K562 (cell line): ENCODE data around the gene ZFR2. TPM values are rescaled to one million over a fixed set of nuclear protein-coding genes. Genes with fewer than 3 reads are reported as not detected.

Source experiments
- ATAC-seq: fragments of 200-7000 bp; cut with Tn5 transposase; 3 replicates; pipeline ENCODE4 v1.9.1; 2020; ENCODE audit warnings: moderate library complexity
- BruUV-seq: library from RNA; stranded (reverse); fragments of 400-500 nt; replicated peaks from 2 replicates; lab custom pipeline; 2021; lab: Mats Ljungman, UMichigan
- CTCF ChIA-PET: fragments of 300-600 bp; formaldehyde crosslinking; extraction: SDS; loops from one replicate; lab custom pipeline; 2021; ENCODE audit warnings: low intra/inter-chr PET ratio; lab: Yijun Ruan, JAX
- POLR2A ChIA-PET: fragments of 300-600, 350-650 bp; sonication (Branson Sonifier 250); formaldehyde crosslinking; extraction: SDS; loops from one replicate; lab custom pipeline; 2021; ENCODE audit warnings: antibody characterized with exemption, inconsistent platforms; lab: Yijun Ruan, JAX
- DNase-seq, 4 experiments: peaks; one replicate each; pipeline versions ENCODE4 v3.0.0 to v3.0.0-alpha.2; 2011 to 2018; ENCODE audit warnings: low spot score in 3 of 4, mixed read lengths in 3 of 4; ENCODE audit errors: extremely low read depth in 1 of 4
- FAIRE-seq: peaks from 2 replicates; lab custom pipeline; 2011; peaks lifted over from hg19 to GRCh38; lab: Jason Lieb, UNC
- H2AFZ ChIP-seq: 2 replicates; pipeline ENCODE4 v1.6.0; 2011; ENCODE audit warnings: low read depth, low read length, control low read depth, inconsistent platforms
- H3K27ac ChIP-seq: fragments of 200-600 bp; 3 replicates; pipeline ENCODE4 v1.8.0; 2011; ENCODE audit warnings: low read depth, mild to moderate bottlenecking, control low read depth, inconsistent platforms, low read length, moderate library complexity, mixed read lengths; ENCODE audit errors: extremely low read depth
- H3K27me3 ChIP-seq, 2 experiments: fragments of 300-600 bp in 1 of 2; 2 replicates in 1 of 2; 3 replicates in 1 of 2; pipeline versions ENCODE4 v1.6.0 to v1.8.0; 2011; ENCODE audit warnings: inconsistent platforms in 2 of 2, low read length in 2 of 2, mild to moderate bottlenecking in 1 of 2, mixed read lengths in 1 of 2, moderate library complexity in 1 of 2; ENCODE audit not compliant: control insufficient read depth in 2 of 2, insufficient read depth in 2 of 2
- H3K36me3 ChIP-seq: fragments of 300-600 bp; 3 replicates; pipeline ENCODE4 v1.8.0; 2011; ENCODE audit warnings: mild to moderate bottlenecking, low read length, inconsistent platforms; ENCODE audit not compliant: control insufficient read depth, insufficient read depth
- H3K4me1 ChIP-seq, 2 experiments: fragments of 200-600 bp in 1 of 2; replicated peaks in 1 of 2; 2 replicates in 1 of 2; 3 replicates in 1 of 2; pipeline versions ENCODE4 v1.5.1 to v1.8.0; 2011; ENCODE audit warnings: inconsistent platforms in 2 of 2, low read length in 2 of 2, mild to moderate bottlenecking in 1 of 2, mixed read lengths in 1 of 2, moderate library complexity in 1 of 2; ENCODE audit not compliant: control insufficient read depth in 2 of 2, insufficient read depth in 2 of 2
- H3K4me2 ChIP-seq: 2 replicates; pipeline ENCODE4 v1.6.1; 2011; ENCODE audit warnings: low read length, control low read depth, inconsistent platforms, mixed read lengths; ENCODE audit not compliant: insufficient read depth
- H3K4me3 ChIP-seq: fragments of 200-600 bp; sonication (generic), shearing (Covaris generic); 2 replicates; pipeline ENCODE4 v1.5.1; 2016; ENCODE audit warnings: control low read depth, inconsistent platforms
- H3K79me2 ChIP-seq: fragments of 200-600 bp; 3 replicates; pipeline ENCODE4 v1.8.0; 2011; ENCODE audit warnings: low read length, inconsistent platforms; ENCODE audit not compliant: control insufficient read depth, insufficient read depth
- H3K9ac ChIP-seq, 2 experiments: 2 replicates each; pipeline versions ENCODE4 v1.6.0 to v1.6.1; 2011; ENCODE audit warnings: low read depth in 2 of 2, low read length in 2 of 2, control low read depth in 1 of 2, inconsistent platforms in 1 of 2, mild to moderate bottlenecking in 1 of 2, mixed read lengths in 1 of 2; ENCODE audit not compliant: insufficient read depth in 1 of 2
- H3K9me1 ChIP-seq: one replicate; pipeline ENCODE4 v1.6.0; 2011; ENCODE audit warnings: inconsistent platforms, mild to moderate bottlenecking, low read length, moderate library complexity; ENCODE audit not compliant: control insufficient read depth, insufficient read depth
- H3K9me3 ChIP-seq: replicated peaks from 2 replicates; pipeline ENCODE4 v1.5.1; 2011; ENCODE audit warnings: low read depth, low read length, inconsistent platforms; ENCODE audit not compliant: control insufficient read depth, insufficient read depth
- H4K20me1 ChIP-seq: replicated peaks from 2 replicates; pipeline ENCODE4 v1.6.1; 2011; ENCODE audit warnings: low read length, inconsistent platforms, mixed read lengths; ENCODE audit not compliant: control insufficient read depth, insufficient read depth
- DIDO1 ChIP-seq: fragments of 450-650 bp; IDR thresholded peaks from 2 replicates; pipeline ENCODE4 v1.6.1; 2016; ENCODE audit warnings: low read depth, missing biosample characterization, missing genetic modification characterization
- HDGF ChIP-seq: fragments of 450-650 bp; IDR thresholded peaks from 2 replicates; pipeline ENCODE4 v1.6.1; 2016
- MNT ChIP-seq, 2 experiments: fragments of 450-650 bp; conservative IDR thresholded peaks; 2 replicates each; pipeline ENCODE4 v1.6.1; 2017; ENCODE audit warnings: mild to moderate bottlenecking in 2 of 2, moderate library complexity in 2 of 2
- MYBL2 ChIP-seq, 2 experiments: fragments of 450-650 bp in 1 of 2; sonication (generic) in 1 of 2; formaldehyde crosslinking in 1 of 2; IDR thresholded peaks; 2 replicates each; pipeline versions ENCODE4 v1.6.1 to v1.8.1; 2017 to 2022; ENCODE audit warnings: borderline replicate concordance in 1 of 2, inconsistent platforms in 1 of 2, low read depth in 1 of 2, mild to moderate bottlenecking in 1 of 2, missing genetic modification reagents in 1 of 2, moderate library complexity in 1 of 2
- RBM25 ChIP-seq: fragments of 200-400 bp; formaldehyde crosslinking; IDR thresholded peaks from 2 replicates; pipeline ENCODE4 v1.6.1; 2018; ENCODE audit warnings: low read length, low read depth, moderate library complexity; ENCODE audit not compliant: severe bottlenecking
- RCOR1 ChIP-seq, 2 experiments: IDR thresholded peaks; 2 replicates each; pipeline ENCODE4 v1.6.1; 2012; ENCODE audit warnings: low read depth in 2 of 2, low read length in 2 of 2, borderline replicate concordance in 1 of 2, improper control_type of control experiment in 1 of 2
- TCF7 ChIP-seq: sonication (generic); IDR thresholded peaks from 2 replicates; pipeline ENCODE4 v1.6.1; 2016; ENCODE audit warnings: antibody characterized with exemption, borderline replicate concordance
- UBTF ChIP-seq, 2 experiments: IDR thresholded peaks; 2 replicates each; pipeline ENCODE4 v1.6.1; 2012; ENCODE audit warnings: improper control_type of control experiment in 2 of 2, low read depth in 2 of 2, low read length in 2 of 2, borderline replicate concordance in 1 of 2
- ZNF280A ChIP-seq: fragments of 450-650 bp; IDR thresholded peaks from 2 replicates; pipeline ENCODE4 v1.6.1; 2018; ENCODE audit warnings: mild to moderate bottlenecking, low read depth; ENCODE audit not compliant: partially characterized antibody
- WGBS: fragments of 100-300 bp; shearing (Covaris generic); methylation state at CpG from one replicate; pipeline ENCODE4 v1.1.6; 2016; ENCODE audit warnings: low coverage, mixed read lengths; ENCODE audit not compliant: insufficient coverage; ENCODE audit errors: missing lambda C conversion rate; 5-methylcytosine and 5-hydroxymethylcytosine counted together
- in situ Hi-C: fragments of 300-500 bp; cut with MboI; formaldehyde crosslinking; loops from 4 replicates; pipeline ENCODE4 v1.15.0; 2018; ENCODE audit warnings: inconsistent platforms, mixed read lengths
- intact Hi-C: fragments of 100-400 bp; cut with micrococcal nuclease; formaldehyde crosslinking; loops from 2 replicates; pipeline ENCODE4 v1.14.2; 2022
- polyA plus RNA-seq, 8 experiments: library from polyadenylated mRNA; depleted of rRNA in 4 of 8; stranded (reverse) in 5 of 8; unstranded in 3 of 8; fragments of >200 nt; fragmentation: Nextera tagmentation in 2 of 8; fragmentation: Illumina TruSeq in 1 of 8; extraction: Ambion mirVana in 2 of 8; extraction: Trizol in 1 of 8; gene quantifications; 2 replicates each; pipeline versions ENCODE4 v1.2.1 to v1.2.3, GENCODE V29; 2011 to 2014; ENCODE audit warnings: inconsistent platforms in 1 of 8, missing spikeins in 1 of 8
- total RNA-seq, 7 experiments: library from RNA; depleted of rRNA in 6 of 7; stranded (reverse); fragments of >200 nt in 6 of 7; fragmentation: Illumina TruSeq in 2 of 7; extraction: Trizol in 2 of 7; gene quantifications; 2 replicates each; pipeline versions ENCODE4 v1.2.1 to v1.2.3, GENCODE V29; 2011 to 2021; ENCODE audit warnings: low replicate concordance in 1 of 7

ZFR2 gene
- total and polyA plus RNA-seq, 9 of the 15 experiments (the other 6 are each of a cell fraction or from before 2014, with no cell fraction given): 0.03 to 0.59 (median 0.07) TPM; not detected in 6

- 42% methylated on average over 11 of the region's 32 CpGs for WGBS
- Histone ChIP-seq H3K36me3 (no peaks in the 10 kb centered on the region), H4K20me1 (no peaks in the 10 kb centered on the region), H3K9ac (peak overlapping the region in 1 of 2 experiments; percentile 76; a peak in 2 of 4 replicates), H3K4me3 (no peak overlapping the region), H3K4me1 (peaks cover 12 to 47% of the 10 kb centered on the region in 2 experiments; a peak in 4 of 5 replicates), H3K79me2 (no peaks in the 10 kb centered on the region), H3K9me1 (no peaks in the 10 kb centered on the region), H3K9me3 (no peaks in the 10 kb centered on the region), H3K4me2 (no peak overlapping the region), H2AFZ (peak overlapping the region; percentile 73), H3K27me3 (no peaks in the 10 kb centered on the region; a peak in 1 of 5 replicates), H3K27ac (no peak overlapping the region)
- ATAC-seq (no peak), DNase-seq (no peak), FAIRE-seq (no peak)
- no TSS peak for BruUV-seq
- in situ Hi-C loops (no loop called here), intact Hi-C loops (no loop called here)
- ChIA-PET POLR2A (interaction anchor here (0.6 kb wide), 1 partner anchor 25 kb away, joined by 3 read pairs; no protein-coding TSS in a partner anchor), CTCF (no interaction called here)
- TF ChIP-seq MNT (conservative IDR thresholded peaks at IDR 0.05) (0 out of 4 replicates have a peak, but pooled peaks of 1 of the 2 experiments have one; percentile 19), MYBL2 (IDR thresholded peaks at IDR 0.05; ENCODE audit: low read depth) (no peak), MYBL2 (CRISPR knock-in tag; IDR thresholded peaks at IDR 0.05; ENCODE audit: borderline replicate concordance) (no peak), TCF7 (no peak), HDGF (no peak), UBTF (IDR thresholded peaks at IDR 0.05; ENCODE audit: borderline replicate concordance in 1 of 2, low read depth in 2 of 2, low read length in 2 of 2) (no peak), DIDO1 (tag) (no peak), ZNF280A (no peak), RBM25 (no peak), RCOR1 (IDR thresholded peaks at IDR 0.05; ENCODE audit: borderline replicate concordance in 1 of 2, low read depth in 2 of 2, low read length in 2 of 2) (no peak)
These were observed 43.4 kb downstream of the ZFR2 start for GRCh38 chr19:3825286-3825956.
